GM12891 (cell line): ENCODE measurements around the gene BLCAP.
"Not testable (repeated sequence)": the region's sequence is repeated elsewhere in the genome, so short reads cannot be mapped to it uniquely, and the experiment has no call there.

Source experiments
- DNase-seq: peaks from one replicate; pipeline ENCODE4 v3.0.0; 2011; ENCODE audit warnings: low spot score; ENCODE audit not compliant: insufficient read length
- FAIRE-seq: peaks from 2 replicates; lab custom pipeline; 2011; peaks lifted over from hg19 to GRCh38; lab: Jason Lieb, UNC
- PAX5 ChIP-seq: IDR thresholded peaks from 2 replicates; pipeline ENCODE4 v1.6.1; 2011; ENCODE audit warnings: low read length, moderate library complexity, mild to moderate bottlenecking; ENCODE audit not compliant: insufficient read depth, severe bottlenecking
- POLR2A ChIP-seq: IDR thresholded peaks from 2 replicates; pipeline ENCODE4 v1.6.1; 2011; ENCODE audit warnings: low read depth, low read length, control low read depth
- POLR2AphosphoS5 ChIP-seq: IDR thresholded peaks from 2 replicates; pipeline ENCODE4 v1.6.1; 2011; ENCODE audit warnings: low read depth, low read length, control low read depth
- POU2F2 ChIP-seq: IDR thresholded peaks from 2 replicates; pipeline ENCODE4 v1.6.1; 2011; ENCODE audit warnings: low read depth, mild to moderate bottlenecking, control low read depth, low read length, moderate library complexity
- SPI1 ChIP-seq: IDR thresholded peaks from 2 replicates; pipeline ENCODE4 v1.6.1; 2011; ENCODE audit warnings: low read depth, low read length, control low read depth
- TAF1 ChIP-seq: IDR thresholded peaks from 2 replicates; pipeline ENCODE4 v1.6.1; 2011; ENCODE audit warnings: low read depth, low read length, control low read depth

The BLCAP gene

DNA sequence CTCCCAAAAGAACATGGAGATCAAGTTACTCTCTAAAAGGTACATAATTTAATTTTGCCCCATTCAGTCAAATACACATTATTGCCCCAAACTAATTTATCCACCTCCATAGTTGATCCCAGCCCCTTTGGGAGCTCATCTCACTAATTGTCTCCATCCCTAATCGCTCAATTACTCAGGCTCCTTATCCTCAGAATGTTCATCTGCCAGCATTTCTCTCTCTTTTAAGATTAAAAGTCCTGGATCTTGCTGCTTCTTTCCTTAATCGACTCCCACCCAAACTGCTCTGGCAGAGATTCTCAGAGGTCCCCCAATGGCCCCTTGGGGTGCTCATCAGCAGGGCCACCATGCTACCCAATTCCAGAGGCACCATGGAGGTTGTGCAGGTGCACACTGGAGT is 25.0 kb downstream of the BLCAP start:
- DNase-seq (no peak), FAIRE-seq (no peak)
- TF ChIP-seq POLR2A (no peak), TAF1 (no peak), PAX5 (no peak), POLR2AphosphoS5 (no peak), POU2F2 (no peak), SPI1 (no peak)

DNA sequence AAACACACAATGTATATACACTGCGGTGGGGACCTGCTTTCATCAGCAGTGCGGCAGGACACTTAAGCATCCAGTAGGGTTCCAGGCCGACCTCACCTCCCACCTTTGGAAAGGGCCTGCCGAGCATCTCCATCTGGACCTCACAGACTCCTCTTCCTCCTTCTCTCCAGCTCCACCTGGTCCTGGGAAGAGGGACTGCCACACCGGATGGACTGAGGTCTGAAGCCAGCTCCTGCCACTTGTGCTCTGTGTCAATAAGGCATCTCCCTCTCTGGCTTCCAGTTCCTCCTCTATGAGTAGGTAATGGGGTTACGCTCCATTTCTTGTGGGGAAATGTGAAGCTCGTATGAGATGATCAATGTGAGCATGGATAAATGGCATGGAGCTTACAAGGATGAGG is 25.7 kb downstream of the BLCAP start:
- FAIRE-seq (no peak), DNase-seq (no peak)
- TF ChIP-seq POLR2AphosphoS5, result no peak
- no peak for TF ChIP-seq TAF1
- no peak for TF ChIP-seq PAX5
- no peak for TF ChIP-seq SPI1
- TF ChIP-seq POU2F2, result no peak
- no peak for TF ChIP-seq POLR2A

DNA sequence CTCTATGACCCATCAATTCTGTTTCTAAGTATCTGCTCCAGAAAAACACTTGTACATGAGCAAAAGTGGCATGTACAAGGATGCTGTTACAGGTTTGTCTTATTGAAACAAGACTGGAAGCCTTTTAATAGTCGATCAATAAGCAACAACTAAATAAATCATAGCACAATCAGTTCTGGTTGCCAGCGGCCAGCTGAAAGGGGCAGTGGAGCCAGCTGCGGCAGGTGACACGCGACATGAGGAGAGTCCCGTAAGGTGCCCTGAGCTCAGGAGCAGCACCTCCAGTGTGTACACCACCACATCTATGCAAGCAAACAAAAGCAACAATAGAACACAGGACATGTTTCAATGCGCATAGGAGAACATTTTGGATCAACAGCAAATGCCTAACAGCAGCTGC is 27.4 kb downstream of the BLCAP start:
- TF ChIP-seq TAF1, result no peak
- no peak for TF ChIP-seq POU2F2
- TF ChIP-seq SPI1, result no peak
- no peak for TF ChIP-seq POLR2AphosphoS5
- TF ChIP-seq PAX5, result no peak
- no peak for TF ChIP-seq POLR2A
- FAIRE-seq, result peak; percentile 55
- no peak for DNase-seq

DNA sequence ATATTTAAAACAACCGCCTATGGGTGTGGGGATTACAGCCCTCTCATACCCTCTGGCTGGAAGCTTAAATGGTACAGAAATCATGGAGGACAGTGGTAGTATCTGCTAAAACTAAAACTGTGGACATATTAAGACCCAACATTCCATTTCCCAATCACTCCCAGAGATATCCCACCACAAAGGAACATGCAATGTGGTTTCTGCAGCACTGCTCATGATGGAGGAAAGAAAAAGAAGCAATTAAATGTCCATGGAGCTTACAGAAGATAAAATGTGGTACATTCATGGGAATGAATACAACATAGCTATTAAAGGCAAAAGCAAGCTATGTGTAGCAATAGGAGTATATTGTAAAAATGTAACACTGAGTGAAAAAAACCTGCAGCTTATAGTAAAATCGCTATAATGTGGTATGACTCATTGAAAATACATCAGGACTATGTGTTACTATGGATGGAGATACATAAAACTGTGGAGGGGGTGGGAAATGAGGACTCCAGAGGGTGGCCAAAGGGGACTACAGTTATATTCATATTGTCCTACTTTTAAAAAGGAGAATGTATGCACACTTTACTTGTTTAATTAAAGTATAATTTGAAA is 29.5 kb downstream of the BLCAP start:
- FAIRE-seq, result no peak
- TF ChIP-seq PAX5, result no peak
- TF ChIP-seq TAF1, result no peak
- no peak for TF ChIP-seq SPI1
- no peak for TF ChIP-seq POLR2A
- TF ChIP-seq POU2F2, result no peak
- TF ChIP-seq POLR2AphosphoS5, result no peak
- DNase-seq, result no peak

DNA sequence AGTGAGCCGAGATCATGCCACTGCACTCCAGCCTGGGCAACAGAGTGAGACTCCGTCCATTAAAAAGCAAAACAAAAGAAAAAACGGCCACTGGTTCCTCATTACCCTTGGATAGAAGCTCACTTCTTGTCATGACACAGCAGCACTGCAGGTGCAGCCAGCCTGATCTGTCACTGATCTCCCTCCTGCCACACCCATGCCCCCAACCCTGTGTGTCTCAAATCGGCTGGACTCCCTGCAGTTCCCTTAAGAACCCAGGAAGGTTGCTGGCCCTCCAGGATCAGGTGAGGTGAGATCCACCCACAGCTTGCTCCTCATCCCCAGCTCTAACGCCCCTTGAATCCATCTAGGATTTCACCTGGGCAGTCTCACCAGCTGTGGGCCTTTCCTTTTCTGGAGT is 32.9 kb downstream of the BLCAP start:
- TF ChIP-seq POU2F2 (no peak), POLR2AphosphoS5 (no peak)
- no peak for DNase-seq
- FAIRE-seq, result no peak

DNA sequence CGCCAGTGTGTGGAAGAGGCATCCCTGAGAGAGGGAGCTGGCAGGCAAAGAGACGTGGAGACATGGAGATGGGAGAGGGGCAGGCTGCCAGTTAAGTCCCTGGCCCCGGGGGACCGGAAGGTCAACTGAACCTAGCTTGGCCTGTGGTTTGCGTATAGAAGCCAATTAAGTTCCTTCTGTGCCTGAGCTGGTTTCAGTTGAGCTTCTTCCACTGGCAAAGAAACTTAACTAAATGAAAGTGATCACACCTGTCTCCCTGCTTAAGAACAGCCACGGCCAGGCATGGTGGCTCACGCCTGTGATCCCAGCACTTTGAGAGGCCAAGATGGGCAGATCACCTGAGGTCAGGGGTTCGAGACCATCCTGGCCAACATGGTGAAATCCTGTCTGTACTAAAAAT is 33.4 kb downstream of the BLCAP start:
- TF ChIP-seq SPI1, result no peak
- TF ChIP-seq POU2F2, result no peak
- TF ChIP-seq PAX5, result no peak
- TF ChIP-seq TAF1, result no peak
- TF ChIP-seq POLR2A, result no peak
- TF ChIP-seq POLR2AphosphoS5, result no peak
- FAIRE-seq, result no peak
- no peak for DNase-seq

DNA sequence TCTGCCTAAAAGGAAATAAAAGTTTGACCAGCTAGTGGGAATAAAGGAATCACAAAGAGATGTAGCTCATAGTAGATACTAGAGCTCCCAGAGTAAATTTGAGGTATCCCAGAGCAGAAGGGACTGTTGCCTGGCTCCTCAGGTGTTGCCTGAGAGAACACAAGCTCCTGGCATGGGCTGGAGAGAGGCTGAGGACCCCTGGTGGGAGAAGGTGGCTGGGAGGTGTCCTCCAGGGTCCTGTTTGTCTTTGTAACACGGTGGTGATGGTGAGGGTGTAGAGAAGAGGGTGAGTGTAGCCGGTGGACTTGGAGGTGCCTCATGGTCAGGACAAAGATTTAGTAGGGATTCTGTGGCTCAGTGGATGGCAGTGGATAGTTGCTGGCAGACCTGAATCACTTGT is 34.7 kb downstream of the BLCAP start:
- no peak for FAIRE-seq
- TF ChIP-seq POU2F2 (no peak), POLR2AphosphoS5 (no peak), POLR2A (no peak), TAF1 (no peak), SPI1 (no peak), PAX5 (no peak)
- DNase-seq, result no peak

DNA sequence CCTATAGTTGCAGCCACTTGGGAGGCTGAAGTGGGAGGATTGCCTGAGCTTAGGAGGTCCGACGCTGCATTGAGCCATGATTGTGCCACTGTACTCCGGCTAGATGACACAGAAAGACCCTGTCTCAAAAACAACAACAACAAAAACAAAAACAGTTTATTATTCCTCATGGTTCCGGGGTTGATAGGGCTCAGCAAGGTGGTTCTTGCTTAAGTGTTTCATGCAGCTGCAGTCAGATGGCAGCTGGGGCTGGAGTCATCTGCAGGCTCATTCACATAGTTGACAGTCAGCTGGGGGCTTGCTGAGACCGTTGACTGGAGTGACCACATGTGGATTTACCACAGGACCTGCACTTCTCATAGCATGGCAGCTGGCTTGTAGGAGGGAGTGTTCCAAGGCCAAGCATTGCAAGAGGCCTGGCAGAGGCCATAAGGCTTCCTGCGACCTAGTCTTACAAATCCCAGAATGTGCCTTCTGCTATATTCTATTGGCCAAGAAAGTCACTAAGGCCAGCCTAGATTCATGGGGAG is 35.5 kb downstream of the BLCAP start:
- DNase-seq, result no peak
- FAIRE-seq, result no peak
- no peak for TF ChIP-seq POU2F2
- no peak for TF ChIP-seq TAF1
- no peak for TF ChIP-seq POLR2AphosphoS5
- no peak for TF ChIP-seq PAX5
- TF ChIP-seq POLR2A, result no peak
- no peak for TF ChIP-seq SPI1

DNA sequence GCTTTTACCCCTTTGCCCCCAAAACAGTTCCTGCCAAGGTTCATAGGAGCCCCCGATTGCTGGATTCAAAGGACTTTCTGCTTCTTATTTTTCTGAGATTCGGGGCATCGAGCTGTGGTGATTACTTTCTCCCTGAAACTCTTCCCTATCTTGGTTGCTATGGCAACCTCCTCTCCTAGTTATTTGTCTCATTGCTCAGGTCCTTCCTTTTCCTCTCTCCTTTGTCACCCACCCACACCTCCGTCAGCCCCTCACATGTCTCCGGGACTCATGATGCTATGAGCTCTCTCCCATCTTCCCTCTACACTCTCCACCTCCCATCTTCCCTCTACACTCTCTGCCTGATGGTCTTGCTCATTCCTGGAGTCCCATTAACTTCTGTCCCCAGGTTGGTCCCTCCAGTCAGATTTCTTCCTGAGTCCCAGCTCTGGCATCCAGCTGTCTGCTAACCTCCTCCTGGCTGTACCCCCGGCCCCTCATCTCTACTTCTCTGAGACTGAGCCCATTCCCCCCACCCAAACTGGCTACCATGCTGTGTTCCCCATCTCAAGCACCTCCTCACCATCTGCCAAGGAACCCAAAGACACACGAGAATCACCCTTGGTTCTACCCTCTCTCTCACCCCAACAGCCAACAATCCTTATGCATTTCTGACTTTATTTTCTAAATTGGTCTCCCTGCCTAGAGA is 36.9 kb downstream of the BLCAP start:
- FAIRE-seq, result no peak
- TF ChIP-seq POU2F2, result no peak
- TF ChIP-seq POLR2A, result no peak
- TF ChIP-seq PAX5, result no peak
- TF ChIP-seq POLR2AphosphoS5, result no peak
- no peak for TF ChIP-seq SPI1
- no peak for TF ChIP-seq TAF1
- no peak for DNase-seq

DNA sequence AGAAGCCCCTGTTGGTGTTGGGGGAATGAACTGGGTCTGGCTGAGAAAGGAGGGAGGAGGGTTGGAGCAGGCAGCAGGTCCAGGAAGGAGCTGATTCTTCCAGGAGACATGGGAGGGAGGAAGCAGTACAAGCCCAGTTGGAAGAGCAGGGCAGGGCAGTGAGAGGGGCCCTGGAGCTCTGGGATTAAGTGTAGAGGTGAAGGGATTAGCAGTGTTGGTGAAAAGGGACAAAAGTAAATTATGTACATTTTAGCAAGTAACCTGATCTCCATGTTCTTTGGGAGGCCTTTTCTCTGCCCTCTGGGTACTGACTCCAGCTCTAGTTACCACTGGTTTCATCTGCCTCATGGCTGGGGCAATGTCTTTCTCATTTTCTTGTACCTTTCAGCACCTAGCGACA is 41.5 kb downstream of the BLCAP start:
- not testable (repeated sequence) for DNase-seq, FAIRE-seq
